ENCODE results near the gene CA10.

The CA10 gene

GRCh38 chr17:51597345-51597744, 561.2 kb downstream of the CA10 start:
- in situ Hi-C loops (cut with MboI; ENCODE audit: low sequenced_read_pairs, unreplicated experiment) = no loop called here
- TF ChIP-seq, protein P1, sequence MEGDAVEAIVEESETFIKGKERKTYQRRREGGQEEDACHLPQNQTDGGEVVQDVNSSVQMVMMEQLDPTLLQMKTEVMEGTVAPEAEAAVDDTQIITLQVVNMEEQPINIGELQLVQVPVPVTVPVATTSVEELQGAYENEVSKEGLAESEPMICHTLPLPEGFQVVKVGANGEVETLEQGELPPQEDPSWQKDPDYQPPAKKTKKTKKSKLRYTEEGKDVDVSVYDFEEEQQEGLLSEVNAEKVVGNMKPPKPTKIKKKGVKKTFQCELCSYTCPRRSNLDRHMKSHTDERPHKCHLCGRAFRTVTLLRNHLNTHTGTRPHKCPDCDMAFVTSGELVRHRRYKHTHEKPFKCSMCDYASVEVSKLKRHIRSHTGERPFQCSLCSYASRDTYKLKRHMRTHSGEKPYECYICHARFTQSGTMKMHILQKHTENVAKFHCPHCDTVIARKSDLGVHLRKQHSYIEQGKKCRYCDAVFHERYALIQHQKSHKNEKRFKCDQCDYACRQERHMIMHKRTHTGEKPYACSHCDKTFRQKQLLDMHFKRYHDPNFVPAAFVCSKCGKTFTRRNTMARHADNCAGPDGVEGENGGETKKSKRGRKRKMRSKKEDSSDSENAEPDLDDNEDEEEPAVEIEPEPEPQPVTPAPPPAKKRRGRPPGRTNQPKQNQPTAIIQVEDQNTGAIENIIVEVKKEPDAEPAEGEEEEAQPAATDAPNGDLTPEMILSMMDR (IDR thresholded peaks at IDR 0.05; ENCODE audit: borderline replicate concordance, control extremely low read depth, extremely low read depth, insufficient read depth, missing control alignments) = no peak
- no peak for DNase-seq (ENCODE audit: low spot score)

- no peak for DNase-seq (ENCODE audit: low spot score)
- TF ChIP-seq, protein P1 (IDR thresholded peaks at IDR 0.05; ENCODE audit: borderline replicate concordance, control extremely low read depth, extremely low read depth, insufficient read depth, missing control alignments) = no peak
- in situ Hi-C loops (cut with MboI; ENCODE audit: low sequenced_read_pairs, unreplicated experiment) = no loop called here
Observed at GRCh38 chr17:51595826-51596398, 562.6 kb downstream of the CA10 start.

- TF ChIP-seq, protein P1 (IDR thresholded peaks at IDR 0.05; ENCODE audit: borderline replicate concordance, control extremely low read depth, extremely low read depth, insufficient read depth, missing control alignments) = no peak
- in situ Hi-C loops (cut with MboI; ENCODE audit: low sequenced_read_pairs, unreplicated experiment) = no loop called here
- DNase-seq (ENCODE audit: low spot score) = no peak
Observed at GRCh38 chr17:51590071-51590656, 568.4 kb downstream of the CA10 start.

- TF ChIP-seq, protein P1 (IDR thresholded peaks at IDR 0.05; ENCODE audit: borderline replicate concordance, control extremely low read depth, extremely low read depth, insufficient read depth, missing control alignments) = no peak
- in situ Hi-C loops (cut with MboI; ENCODE audit: low sequenced_read_pairs, unreplicated experiment) = no loop called here
- DNase-seq (ENCODE audit: low spot score) = no peak
Observed at GRCh38 chr17:51588063-51588462, 570.5 kb downstream of the CA10 start.

- TF ChIP-seq, protein P1 (IDR thresholded peaks at IDR 0.05; ENCODE audit: borderline replicate concordance, control extremely low read depth, extremely low read depth, insufficient read depth, missing control alignments) = no peak
- no peak for DNase-seq (ENCODE audit: low spot score)
- in situ Hi-C loops (cut with MboI; ENCODE audit: low sequenced_read_pairs, unreplicated experiment) = no loop called here
Observed at GRCh38 chr17:51587516-51587915, 571.0 kb downstream of the CA10 start.

- DNase-seq (ENCODE audit: low spot score) = peak; percentile 4
- TF ChIP-seq, protein P1 (IDR thresholded peaks at IDR 0.05; ENCODE audit: borderline replicate concordance, control extremely low read depth, extremely low read depth, insufficient read depth, missing control alignments) = no peak
- in situ Hi-C loops (cut with MboI; ENCODE audit: low sequenced_read_pairs, unreplicated experiment) = no loop called here
Observed at GRCh38 chr17:51585514-51586104, 572.9 kb downstream of the CA10 start.
